Heart left ventricle (tissue), 13 donors: Measurements from ENCODE around the gene QKI.
"Not testable (repeated sequence)": the region's sequence is repeated elsewhere in the genome, so short reads cannot be mapped to it uniquely, and the experiment has no call there.

Experiments
- CTCF ChIP-seq, 12 donors: fragments of 200-600 bp; sonication (generic) in 4 of 12; IDR thresholded peaks; one replicate each; pipeline versions ENCODE4 v1.5.0 to v1.8.0; 2018 to 2022; ENCODE audit warnings: antibody characterized with exemption in 12 of 12, mild to moderate bottlenecking in 5 of 12
- POLR2A ChIP-seq, 2 donors: fragments of 450-650 bp; IDR thresholded peaks; one replicate each; pipeline ENCODE4 v1.6.1; 2017; ENCODE audit warnings: antibody characterized with exemption in 2 of 2, mild to moderate bottlenecking in 2 of 2, moderate library complexity in 2 of 2
- donor health status: ischemic (EF 13 %, LVEDD 7.1; RV severe dilation, severe dysfunction).
- donor health status: DM: no; HTN: yes; CAD: no.
- donor health status: DM: no; HTN: no; CAD: no.
- donor health status: ischemic (EF 25% LVEDD 6.9; RV normal size, moderate dysfunction).
- donor health status: ischemic (EF 25% LVEDD 5.7; RV mildly dilated, moderate dysfunction).
- donor health status: ischemic (EF 35%, LVEDD 5.7; RV mildly dilated, moderate dysfunction).
- donor health status: nonischemic (EF 11% LVEDD 7.7; RV severe dilation, severe dysfunction).
- donor health status: DM: yes; HTN: yes; CAD: no.
- donor health status: PGD.
- donor health status: ischemic (EF 29% LVEDD 5.4; RV normal size, mild dysfunction).
- donor health status: nonischemic (EF 23%, LVEDD 6.1; RV moderate dilation, normal function).

DNA sequence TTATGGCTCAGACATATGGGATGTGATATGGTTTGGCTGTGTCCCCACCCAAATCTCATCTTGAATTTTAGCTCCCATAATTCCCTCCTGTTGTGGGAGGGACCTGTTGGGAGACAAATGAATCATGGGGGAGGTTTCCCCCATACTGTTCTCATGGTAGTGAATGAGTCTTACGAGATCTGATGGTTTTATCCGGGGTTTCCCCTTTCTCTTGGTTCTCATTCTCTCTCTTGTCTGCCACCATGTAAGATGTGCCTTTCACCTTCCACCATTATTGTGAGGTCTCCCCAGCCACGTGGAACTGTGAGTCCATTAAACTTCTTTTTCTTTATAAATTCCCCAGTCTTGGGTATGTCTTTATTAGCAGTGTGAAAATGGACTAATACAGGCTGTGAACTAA lies 31.1 kb upstream of the QKI start:
- not testable (repeated sequence) for TF ChIP-seq POLR2A, CTCF (IDR thresholded peaks at IDR 0.05)
